Activated T-cell treated with anti-CD3 and anti-CD28 coated beads for 1 hour (primary cell): ENCODE measurements around the gene IL10RB.
A peak's percentile ranks its signal among the peaks of the same experiment; 100 is the strongest.
"Not testable (repeated sequence)": the region's sequence is repeated elsewhere in the genome, so short reads cannot be mapped to it uniquely, and the experiment has no call there.

Experiments used
- DNase-seq: peaks from one replicate; pipeline ENCODE4 v3.0.0-alpha.2; 2020; ENCODE audit warnings: low read depth

IL10RB gene

DNA sequence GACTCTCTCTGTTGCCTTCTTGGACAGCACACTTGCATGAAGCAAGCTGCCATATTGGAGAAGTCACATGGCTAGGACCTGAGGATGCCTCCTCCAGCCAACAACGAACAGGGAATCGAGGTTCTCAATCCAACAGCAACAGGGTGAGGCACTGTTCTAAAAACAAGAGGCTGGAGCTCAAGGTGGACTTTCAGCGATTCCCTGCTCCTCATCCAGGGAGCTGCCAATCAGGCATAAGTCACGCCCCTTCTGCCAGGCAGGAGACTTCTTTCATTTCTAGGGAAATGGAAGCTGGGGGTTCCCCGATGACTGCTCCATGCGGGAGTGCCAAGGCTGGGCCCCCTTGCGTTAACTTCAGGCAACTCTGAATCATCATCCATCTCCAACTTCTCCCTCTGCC lies 35.9 kb downstream of the IL10RB start:
- no peak for DNase-seq

DNA sequence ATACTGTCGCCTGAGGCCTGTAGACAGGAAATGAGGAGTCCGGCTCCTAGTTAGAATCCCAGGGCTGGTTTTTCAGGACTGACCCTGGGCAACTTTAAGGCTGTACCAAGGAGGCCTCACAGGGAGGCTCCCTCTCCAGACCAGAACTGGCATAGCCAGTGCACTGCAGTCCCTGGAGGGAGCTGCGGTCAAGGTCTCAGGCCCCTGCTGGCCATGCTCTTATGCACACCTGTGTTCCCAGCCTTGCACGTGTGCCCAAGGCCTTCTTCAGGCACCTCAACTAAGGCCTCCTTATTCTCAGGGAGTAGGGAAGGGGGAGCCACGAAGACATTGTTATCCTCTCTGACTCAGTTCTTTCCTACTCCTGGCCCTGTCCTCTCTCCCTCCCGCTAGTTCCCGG lies 36.6 kb downstream of the IL10RB start:
- DNase-seq, result no peak

DNA sequence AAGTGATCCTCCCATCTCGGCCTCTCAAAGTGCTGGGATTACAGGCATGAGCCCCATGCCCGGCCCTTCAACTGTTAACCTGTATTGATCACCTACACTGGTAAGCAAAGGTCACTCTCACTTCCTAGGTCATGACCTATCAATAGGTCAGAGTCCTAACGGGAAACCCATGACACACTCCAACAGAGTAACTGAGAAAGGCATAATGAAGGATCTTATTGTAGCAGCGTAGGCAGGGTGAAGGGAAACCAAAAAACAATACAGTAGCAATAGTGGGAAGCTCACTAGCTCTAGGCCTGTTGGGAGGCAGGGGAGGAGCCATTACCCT lies 39.1 kb downstream of the IL10RB start:
- no peak for DNase-seq

DNA sequence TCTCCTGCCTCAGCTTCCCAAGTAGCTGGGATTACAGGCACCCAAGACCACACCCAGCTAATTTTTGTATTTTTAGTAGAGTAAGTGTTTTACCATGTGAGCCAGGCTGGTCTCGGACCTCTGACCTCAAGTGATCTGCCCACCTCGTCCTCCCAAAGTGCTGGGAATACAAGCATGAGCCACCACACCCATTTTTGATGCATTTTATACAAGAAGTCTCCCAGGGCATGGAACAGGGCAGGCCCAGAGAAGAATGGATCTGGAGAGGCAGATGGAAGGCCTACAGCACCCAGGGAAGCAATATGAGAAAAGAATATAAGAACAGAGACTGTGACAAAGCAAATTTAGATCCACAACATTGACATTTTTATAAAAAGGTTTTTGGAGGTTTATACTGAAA lies 39.8 kb downstream of the IL10RB start:
- DNase-seq, result no peak

DNA sequence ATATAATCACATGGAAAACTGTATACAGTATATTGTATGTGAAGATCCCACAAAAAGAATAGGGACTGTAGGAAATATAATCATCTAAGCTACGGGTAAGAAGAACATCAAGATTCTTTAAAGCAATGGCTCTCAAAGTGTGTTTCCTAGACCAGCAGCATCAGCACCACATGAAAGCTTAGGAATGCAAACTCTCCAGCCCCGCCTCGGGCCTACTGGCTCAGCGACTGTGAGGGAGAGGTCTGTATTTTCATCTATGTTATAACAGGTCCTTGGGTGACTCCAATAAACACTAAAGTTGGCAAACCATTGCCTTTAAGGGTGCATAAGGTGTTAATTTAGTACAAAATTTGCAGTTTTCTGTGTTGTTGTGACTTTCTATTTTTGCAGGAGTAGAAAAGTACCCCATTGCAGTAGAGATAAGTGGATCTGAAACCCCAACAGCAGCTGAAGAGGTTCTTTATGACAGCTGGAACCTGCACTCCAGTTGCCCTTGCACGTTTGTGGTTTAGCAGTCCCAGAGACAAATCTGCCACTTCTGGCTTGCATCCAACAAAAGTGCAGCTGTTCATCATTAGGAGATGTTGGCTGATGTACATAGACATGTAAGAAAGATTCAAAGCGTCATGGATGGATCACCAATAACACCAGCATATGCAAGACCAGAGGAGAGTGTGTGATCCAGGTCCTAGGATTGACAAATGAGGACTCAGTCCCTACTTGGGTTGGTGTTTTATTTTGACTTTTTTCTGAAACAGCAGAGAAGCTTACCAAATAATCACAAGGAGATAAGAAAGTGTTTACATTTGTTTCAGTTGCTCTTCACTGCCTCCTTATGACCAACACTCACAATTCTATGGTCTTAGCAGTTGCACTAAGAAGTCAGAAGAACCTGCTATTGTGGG lies 42.7 kb downstream of the IL10RB start:
- DNase-seq, result no peak

DNA sequence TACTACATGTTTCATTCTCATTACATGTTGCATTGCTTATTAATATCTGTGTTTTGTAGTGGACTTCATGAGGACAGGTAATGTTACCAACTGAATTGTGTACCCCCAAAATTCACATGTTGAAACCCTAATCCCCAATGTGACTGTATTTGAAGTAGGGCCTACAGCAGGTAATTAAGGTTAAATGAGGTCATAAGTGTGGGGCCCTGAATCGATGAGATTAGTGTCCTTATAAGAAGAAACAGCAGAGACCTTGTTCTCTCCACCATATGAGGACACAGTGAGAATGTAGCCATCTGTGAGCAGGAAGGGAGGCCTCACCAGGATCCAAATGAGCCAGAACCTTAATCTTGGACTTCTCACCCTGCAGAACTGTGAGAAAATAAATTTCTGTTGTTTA lies 43.6 kb downstream of the IL10RB start:
- no peak for DNase-seq

DNA sequence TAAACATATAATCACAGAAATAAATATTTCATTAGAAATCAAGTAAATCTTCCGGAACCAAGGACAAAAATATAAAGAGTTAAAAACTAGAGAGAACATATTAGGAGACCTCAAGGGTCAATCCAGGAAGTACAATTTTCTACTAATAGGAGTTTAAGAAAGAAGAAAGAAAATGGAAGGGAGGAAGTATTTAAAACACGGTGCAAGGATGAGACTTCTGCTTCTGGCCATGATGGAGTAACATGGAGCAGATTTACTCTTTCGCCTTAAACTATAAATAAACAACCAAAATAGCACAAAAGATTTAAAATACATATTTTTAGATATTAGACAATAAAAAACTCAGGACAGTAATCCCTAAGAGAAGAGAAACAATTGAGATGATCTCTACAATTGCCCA lies 46.0 kb downstream of the IL10RB start:
- DNase-seq, result no peak

DNA sequence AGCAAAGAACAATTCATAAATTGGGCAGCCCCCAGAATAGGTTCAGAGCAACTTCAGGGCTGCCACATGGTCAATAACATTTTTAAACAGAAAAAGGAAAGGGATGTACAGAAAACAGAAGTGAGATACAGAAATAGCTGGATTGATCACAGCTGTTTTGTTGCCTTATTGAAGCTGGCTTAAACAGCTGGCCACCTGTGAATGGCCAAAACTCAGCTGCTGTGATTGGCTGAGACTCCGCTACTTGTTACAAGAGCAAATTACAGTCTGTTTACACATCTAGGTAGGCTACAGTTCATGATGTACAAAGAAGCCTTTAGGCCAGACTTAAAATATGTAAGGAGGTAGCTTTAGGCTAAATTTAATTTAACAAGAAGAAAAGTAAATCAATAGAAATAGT lies 47.0 kb downstream of the IL10RB start:
- DNase-seq, result no peak

DNA sequence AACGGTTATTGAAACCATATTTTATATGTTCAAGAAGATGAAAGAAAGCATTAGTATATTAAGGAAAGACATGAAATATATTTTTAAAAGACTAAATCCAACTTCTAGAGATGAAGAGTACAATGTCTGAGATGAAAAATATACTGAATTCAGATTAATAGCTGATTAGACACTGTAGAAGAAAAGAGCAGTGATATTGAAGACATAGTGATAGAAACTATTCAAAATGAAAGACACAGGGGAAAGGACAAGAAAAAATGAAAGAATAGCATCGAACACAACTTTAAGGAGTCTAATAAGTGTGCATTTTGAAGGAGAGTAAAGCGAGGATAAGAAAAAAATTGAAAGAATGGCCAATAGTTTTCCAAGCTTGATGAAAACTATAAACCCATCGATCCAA lies 47.4 kb downstream of the IL10RB start:
- DNase-seq, result no peak

DNA sequence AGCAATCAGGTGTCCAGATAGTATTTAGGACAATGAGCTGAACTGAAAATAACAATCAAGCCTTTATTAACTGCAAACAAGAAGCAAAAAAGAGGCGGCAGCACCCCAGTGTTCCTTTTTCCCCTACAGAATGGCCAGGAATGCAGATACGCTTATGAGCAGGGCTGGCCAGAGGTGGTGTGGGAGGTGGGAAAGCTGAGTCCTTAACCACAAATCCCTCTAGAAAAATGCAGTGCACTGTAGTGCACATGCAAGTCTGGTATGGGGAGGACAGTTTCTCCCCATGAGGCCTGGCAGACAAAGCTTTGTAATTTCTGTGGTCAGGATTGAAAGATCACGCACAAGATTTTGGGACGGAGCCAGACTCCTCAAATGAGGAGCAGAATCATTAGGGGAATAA lies 47.9 kb downstream of the IL10RB start:
- DNase-seq, result no peak

DNA sequence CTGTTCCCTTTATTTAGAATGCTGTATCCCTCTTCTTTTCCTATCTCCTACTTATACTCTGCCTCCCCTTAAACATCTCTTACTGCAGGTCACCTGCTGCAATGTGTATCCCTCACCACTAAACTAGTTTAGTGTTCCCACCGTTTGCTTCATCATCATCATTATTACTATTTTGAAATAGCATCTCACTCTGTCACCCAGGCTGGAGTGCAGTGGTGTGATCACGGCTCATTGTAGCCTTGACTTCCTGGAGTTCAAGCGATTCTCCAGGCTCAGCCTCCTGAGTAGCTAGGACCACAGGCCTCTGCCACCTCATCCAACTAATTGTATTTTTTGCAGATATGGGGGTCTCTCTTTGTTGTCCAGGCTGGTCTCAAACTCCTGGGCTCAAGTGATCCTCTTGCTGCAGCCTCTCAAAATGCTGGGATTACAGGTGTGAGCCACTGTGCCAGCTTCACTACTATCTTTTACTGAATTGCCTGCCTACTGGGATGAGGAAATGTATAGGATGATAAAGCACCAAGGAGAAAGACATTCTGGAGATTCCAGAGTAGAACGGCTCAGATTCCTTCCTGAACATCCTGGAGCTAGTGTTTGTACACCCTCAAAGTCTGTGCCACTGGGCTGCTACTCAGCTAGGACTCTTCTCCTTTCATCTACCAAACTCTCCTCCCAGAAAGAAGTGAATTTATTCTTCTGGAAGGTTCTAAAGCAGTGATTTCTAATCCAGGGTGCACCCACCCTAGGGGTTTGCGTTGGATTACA lies 50.0 kb downstream of the IL10RB start:
- DNase-seq, result no peak

DNA sequence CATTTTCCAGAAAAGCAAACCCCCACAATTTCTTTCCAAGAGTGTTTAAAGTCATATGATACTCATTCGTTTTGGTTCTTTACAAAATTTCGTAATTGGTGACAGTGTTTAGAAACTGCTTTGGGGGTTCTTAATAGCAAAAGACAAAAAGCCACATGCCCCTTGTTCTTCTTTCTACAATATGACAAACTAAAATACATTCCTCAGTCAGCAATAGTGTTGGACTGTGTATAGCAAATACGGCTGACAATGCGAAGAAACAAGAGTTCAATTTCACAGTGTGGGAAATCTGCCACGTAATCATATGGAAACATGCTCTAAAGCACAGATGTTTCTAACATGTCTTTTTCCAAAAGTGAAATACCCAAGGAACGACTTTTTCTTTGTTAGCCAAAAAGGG lies 51.0 kb downstream of the IL10RB start:
- DNase-seq, result no peak

DNA sequence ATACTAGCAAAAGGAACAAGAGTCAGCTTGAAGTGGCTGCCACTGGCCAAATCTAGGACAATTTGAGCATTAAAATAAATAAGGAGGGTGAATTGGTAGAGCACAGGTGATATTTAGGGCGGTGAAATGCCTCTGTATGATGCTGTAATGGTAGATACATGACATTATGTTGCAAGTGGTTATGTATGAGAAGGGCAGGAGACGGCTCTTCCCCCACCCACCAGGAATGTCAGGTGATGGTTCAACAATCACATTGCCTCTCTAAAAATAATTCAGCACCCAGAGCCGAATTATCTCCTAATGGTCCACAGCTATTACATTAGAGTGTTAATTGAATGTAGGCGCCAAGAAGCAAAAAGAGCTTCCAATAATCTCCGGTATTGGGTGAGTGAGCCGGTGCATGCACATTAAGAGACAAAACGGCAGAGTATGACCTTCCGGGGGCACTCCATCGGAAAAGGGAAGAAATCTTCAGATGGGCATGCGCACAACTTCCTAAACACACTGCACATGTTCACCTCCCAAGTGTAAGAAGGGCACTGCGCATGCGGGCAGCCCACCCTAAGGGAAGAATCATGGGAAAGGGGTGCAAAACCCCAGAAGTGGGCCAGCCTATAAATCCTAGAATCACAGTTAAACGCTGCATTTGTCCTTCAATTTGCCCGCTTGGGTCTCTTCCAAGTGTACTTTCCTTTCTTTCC lies 51.8 kb downstream of the IL10RB start:
- DNase-seq, result no peak

DNA sequence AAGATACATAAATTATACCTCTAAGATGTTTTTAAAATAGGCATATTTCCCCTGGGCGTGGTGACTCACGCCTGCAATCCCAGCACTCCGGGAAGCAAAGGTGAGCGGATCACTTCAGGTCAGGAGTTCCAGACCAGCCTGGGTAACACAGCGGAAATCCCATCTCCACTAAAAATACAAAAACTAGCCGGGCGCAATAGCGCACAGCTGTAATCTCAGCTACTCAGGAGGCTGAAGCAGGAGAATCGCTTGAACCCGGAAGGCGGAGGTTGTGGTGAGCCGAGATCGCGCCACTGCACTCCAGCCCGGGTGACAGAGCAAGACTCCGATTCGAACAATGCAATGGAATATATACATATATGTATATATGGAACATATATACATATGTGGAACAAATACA lies 54.8 kb downstream of the IL10RB start:
- not testable (repeated sequence) for DNase-seq

DNA sequence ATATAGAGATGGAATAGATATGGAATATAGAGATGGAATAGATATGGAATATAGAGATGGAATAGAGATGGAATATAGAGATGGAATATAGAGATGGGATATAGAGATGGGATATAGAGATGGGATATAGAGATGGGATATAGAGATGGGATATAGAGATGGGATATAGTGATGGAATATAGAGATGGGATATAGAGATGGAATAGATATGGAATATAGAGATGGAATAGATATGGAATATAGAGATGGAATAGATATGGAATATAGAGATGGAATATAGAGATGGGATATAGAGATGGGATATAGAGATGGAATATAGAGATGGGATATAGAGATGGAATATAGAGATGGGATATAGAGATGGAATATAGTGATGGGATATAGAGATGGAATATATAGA lies 57.4 kb downstream of the IL10RB start:
- not testable (repeated sequence) for DNase-seq

DNA sequence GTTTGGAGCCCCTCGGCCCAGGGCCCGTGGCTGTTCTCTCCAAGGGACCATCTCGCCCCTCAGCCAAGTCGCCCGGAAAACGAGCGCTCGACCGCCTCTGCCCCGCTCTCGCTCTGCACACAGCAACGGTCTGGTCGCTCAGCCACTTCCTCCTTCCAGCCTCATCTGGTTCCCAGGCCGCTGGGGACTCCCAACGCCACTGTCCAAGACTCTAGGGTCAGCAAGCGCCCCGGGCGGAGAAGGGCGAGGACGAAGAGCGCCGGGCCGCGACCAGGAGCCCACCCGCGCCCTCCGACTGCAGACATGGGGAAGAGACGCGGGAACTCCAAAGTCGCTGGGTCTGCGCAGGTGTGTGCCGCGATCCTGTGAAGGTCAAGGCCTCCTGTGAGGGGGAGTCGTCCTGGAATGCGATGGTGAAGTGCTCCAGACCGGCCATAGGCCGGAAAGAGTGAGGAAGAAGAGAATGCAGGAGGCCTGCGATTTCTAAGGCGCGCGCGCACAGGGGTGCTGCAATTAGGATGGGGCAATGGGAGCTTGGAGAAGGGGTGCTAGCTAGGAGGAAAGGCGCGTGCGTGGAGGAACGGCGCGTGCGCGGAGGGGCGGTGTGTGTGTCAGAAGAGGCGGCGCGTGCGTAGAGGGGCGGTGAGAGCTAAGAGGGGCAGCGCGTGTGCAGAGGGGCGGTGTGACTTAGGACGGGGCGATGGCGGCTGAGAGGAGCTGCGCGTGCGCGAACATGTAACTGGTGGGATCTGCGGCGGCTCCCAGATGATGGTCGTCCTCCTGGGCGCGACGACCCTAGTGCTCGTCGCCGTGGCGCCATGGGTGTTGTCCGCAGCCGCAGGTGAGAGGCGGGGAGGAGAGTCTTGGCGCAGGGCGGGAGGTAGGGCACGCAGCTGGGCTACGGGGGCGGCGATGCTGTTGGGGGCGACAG lies 58.4 kb downstream of the IL10RB start, which contains the start of gene IFNAR1:
IFNAR1 (plus strand) TSS at position 680 of the 931 bp plus-strand sequence; CDS start at position 766, 86 bp downstream.
- peak; percentile 100 for DNase-seq

DNA sequence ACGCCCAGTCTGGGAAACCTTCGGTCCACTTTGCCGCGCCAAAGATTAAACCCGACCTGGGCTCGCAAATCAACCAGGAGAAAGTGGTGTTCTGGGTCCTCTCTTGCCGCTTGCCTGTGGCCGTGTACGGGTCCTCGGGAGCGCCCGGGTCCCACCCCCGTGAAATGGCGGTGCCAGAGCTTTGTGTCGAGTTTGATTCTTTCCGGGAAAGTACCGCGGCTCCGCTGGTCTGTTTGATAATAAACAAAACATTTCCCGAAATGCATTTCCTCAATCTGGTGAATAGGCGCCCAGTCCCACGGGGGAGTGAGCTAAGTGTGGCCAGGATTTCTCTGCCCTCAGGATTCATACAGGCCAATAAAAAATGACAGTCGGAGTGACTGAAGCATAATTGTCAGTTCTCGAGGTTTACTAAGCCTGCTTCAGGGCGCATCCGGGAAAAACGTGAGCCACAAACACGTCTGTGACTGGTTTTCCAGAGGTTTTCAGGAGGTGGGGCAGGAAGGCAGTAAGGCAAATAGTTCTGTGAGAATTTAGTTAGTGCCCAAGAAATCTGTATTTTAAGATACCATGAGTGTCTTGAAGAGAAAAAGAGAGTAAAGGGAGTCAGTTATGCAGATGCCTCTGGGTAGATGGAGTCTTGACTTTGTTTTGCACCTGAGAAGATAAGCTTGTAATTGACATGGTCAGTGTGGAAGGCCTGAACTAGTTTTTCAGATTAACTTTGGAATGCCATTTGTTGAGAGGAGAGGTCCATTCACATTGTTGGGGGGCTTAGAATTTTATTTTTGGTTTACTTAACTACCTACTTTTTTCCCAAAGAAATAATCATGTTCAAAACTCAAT lies 59.3 kb downstream of the IL10RB start:
- DNase-seq, result peak; percentile 55

DNA sequence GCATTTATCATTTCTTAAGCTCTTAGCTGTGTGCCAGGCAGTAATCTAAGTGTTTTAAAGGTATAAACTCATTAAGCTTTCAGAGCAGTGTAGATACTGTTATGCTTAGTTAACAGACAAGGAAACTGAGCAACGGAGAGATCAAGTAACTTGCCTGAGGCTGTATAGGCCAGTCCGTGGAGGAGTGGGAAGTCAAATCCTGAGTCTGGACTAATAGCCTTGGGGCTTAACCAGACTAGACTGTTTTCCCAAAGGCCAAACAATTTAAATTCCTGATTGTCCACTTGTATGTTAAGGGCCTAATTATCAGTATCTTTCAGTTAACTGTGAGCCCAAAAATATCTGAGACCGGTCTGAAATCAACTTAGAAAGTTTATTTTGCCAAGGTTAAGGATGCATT lies 61.2 kb downstream of the IL10RB start:
- no peak for DNase-seq

DNA sequence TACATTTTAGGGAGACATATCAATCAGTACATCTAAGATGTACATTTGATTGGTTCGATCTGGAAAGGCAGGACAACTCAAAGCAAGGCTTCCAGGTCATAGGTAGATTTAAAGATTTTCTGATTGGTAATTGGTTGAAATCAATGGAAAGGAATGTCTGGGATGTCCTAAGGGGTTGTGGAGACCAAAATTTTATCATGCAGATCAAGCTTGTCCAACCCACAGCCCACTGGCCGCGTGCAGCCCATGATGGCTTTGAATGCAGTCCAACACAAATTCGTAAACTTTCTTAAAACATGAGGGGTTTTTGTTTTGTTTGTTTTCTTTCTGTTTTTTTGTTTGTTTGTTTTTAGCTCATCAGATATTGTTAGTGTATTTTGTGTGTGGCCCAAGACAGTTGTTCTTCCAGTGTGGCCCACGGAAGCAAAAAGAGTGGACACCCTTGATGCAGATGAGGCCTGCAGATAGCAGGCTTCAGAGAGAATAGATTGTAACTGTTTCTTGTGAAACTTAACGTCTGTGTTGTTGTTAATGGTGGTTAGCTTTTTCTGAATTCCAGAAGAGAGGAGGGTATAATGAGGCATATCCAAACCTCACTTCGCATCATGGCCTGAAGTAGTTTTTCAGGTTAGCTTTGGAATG lies 61.7 kb downstream of the IL10RB start:
- no peak for DNase-seq

DNA sequence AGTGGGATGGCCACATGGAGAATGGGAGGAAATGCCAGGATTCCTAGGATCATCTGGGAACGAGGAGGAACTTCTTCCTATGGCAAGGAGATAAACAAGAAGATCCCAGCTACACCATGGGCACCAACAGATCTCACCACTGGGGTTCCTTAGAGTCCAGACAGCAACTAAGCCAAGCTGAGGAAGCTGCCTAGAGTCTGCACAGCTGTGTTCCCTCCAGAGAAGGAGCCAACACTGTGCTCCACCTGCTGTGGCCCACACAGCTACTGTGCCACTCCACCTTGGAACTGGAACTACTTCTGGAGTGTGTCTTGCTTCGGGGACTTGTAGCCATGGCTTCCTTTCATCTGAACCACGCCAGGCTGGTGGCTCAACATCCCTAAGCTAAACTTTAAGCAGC lies 64.6 kb downstream of the IL10RB start:
- no peak for DNase-seq
